ENCODE data around the gene RFX8. TPM values are rescaled to one million over a fixed set of nuclear protein-coding genes. Genes with fewer than 3 reads are reported as not detected.

Gene RFX8
- total and polyA plus RNA-seq, 2 of the 13 experiments (the other 11 are each of a cell fraction or from before 2014, with no cell fraction given), result not detected

DNA sequence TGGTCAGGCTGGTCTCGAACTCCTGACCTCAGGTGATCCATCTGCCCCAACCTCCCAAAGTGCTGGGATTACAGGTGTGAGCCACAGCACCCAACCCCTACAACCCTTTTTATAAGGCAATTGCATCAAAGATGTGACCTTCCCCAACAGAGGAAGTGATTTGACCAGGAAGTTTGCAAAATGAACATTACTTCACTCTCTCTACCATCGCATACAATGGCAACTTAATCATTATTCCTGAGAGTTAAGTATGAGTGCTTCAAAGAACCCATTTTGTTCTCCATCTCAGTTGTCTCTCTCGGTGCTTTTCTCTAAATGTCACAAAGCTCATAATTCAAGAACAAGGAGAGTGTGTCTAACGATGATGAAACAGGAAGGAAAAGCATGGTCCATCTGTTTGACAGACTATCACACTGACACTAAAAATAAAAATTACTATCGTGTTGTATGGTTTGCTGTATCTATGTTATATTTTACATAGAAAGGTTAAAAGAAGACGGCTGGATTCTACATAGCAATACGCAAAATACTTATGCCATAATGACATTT, 69.5 kb downstream of the RFX8 start:
- CTCF ChIA-PET (ENCODE audit: low intra/inter-chr PET ratio, low total read pairs), result no interaction called here
- no peak for TF ChIP-seq NRL (CRISPR knock-in tag; IDR thresholded peaks at IDR 0.05; ENCODE audit: borderline replicate concordance)
- no peak for TF ChIP-seq EHMT2 (IDR thresholded peaks at IDR 0.05; ENCODE audit: borderline replicate concordance, low read depth, low read length)
- TF ChIP-seq ZNF431 (CRISPR knock-in tag; IDR thresholded peaks at IDR 0.05; ENCODE audit: borderline replicate concordance, low read depth), result no peak
- no peak for TF ChIP-seq ZNF354B (CRISPR knock-in tag; IDR thresholded peaks at IDR 0.05)
- TF ChIP-seq ZNF383 (CRISPR knock-in tag; IDR thresholded peaks at IDR 0.05; ENCODE audit: borderline replicate concordance), result no peak
- TF ChIP-seq, protein P1, sequence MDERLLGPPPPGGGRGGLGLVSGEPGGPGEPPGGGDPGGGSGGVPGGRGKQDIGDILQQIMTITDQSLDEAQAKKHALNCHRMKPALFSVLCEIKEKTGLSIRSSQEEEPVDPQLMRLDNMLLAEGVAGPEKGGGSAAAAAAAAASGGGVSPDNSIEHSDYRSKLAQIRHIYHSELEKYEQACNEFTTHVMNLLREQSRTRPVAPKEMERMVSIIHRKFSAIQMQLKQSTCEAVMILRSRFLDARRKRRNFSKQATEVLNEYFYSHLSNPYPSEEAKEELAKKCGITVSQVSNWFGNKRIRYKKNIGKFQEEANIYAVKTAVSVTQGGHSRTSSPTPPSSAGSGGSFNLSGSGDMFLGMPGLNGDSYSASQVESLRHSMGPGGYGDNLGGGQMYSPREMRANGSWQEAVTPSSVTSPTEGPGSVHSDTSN (CRISPR knock-in tag; IDR thresholded peaks at IDR 0.05), result no peak
- no peak for TF ChIP-seq NFIC (IDR thresholded peaks at IDR 0.05; ENCODE audit: low read length)
- TF ChIP-seq ZBTB38 (CRISPR knock-in tag; IDR thresholded peaks at IDR 0.05), result no peak
- no peak for TF ChIP-seq SNAPC2 (CRISPR knock-in tag; IDR thresholded peaks at IDR 0.05)
- no peak for TF ChIP-seq ZBTB8A (CRISPR knock-in tag; IDR thresholded peaks at IDR 0.05; ENCODE audit: borderline replicate concordance, low read depth)
- TF ChIP-seq ZNF570 (CRISPR knock-in tag; IDR thresholded peaks at IDR 0.05; ENCODE audit: borderline replicate concordance), result no peak
- in situ Hi-C loops (cut with HindIII; ENCODE audit: extremely low pct_ligation_motif_present, low pct_unique_long_range_greater_than_20kb), result no loop called here

More for the DNA sequence above, 69.5 kb downstream of the RFX8 start:
- H3K27ac ChIP-seq (ENCODE audit: extremely low read length, insufficient read depth, low read length), result no peak overlapping the region
- BruUV-seq (replicated peaks), result no TSS peak
- FAIRE-seq, result no peak
- WGBS (ENCODE audit: low lambda C conversion rate), result 41% methylated on average over 7 of the region's 7 CpGs
- H3K9me3 ChIP-seq (ENCODE audit: low read length), result no peaks in the 10 kb centered on the region
- no peak overlapping the region for H3K4me3 ChIP-seq (replicated peaks in 1 of 3; ENCODE audit: insufficient read depth in 1 of 3, low read depth in 2 of 3, low read length in 3 of 3)
- H4K20me1 ChIP-seq (ENCODE audit: insufficient read depth, low read length), result no peaks in the 10 kb centered on the region
- no peak overlapping the region for H3K9ac ChIP-seq (ENCODE audit: insufficient read depth, low read depth, low read length)
- no peak for ATAC-seq
- POLR2A ChIA-PET, result no interaction called here
- no peaks in the 10 kb centered on the region for H3K79me2 ChIP-seq (ENCODE audit: insufficient read depth, low read length)
- no peak for DNase-seq (ENCODE audit: low spot score)
- H3K36me3 ChIP-seq (replicated peaks in 1 of 2; ENCODE audit: control insufficient read depth in 1 of 2, insufficient read depth in 2 of 2, low read length in 2 of 2), result no peaks in the 10 kb centered on the region
- H3K27me3 ChIP-seq (ENCODE audit: control insufficient read depth in 1 of 2, insufficient read depth in 2 of 2, low read length in 2 of 2), result peaks cover 3 to 50% of the 10 kb centered on the region in 2 experiments; a peak in 4 of 5 replicates
- no peak overlapping the region for H3K4me2 ChIP-seq (ENCODE audit: low read depth, low read length)
- intact Hi-C loops (cut with micrococcal nuclease; ENCODE audit: unreplicated experiment), result no loop called here
- peaks cover 6% of the 10 kb centered on the region; the same call in 1 of the 2 replicates for H3K4me1 ChIP-seq (ENCODE audit: insufficient read depth, low read length)
- H2AFZ ChIP-seq (ENCODE audit: low read length), result no peak overlapping the region
